Measurements from ENCODE around the gene CA5A. TPM values are rescaled to one million over a fixed set of nuclear protein-coding genes. Genes with fewer than 3 reads are reported as not detected.

The CA5A gene
- total and polyA plus RNA-seq, 2 of the 13 experiments (the other 11 are each of a cell fraction or from before 2014, with no cell fraction given), result 66.8 to 106 TPM

- TF ChIP-seq, protein P1, sequence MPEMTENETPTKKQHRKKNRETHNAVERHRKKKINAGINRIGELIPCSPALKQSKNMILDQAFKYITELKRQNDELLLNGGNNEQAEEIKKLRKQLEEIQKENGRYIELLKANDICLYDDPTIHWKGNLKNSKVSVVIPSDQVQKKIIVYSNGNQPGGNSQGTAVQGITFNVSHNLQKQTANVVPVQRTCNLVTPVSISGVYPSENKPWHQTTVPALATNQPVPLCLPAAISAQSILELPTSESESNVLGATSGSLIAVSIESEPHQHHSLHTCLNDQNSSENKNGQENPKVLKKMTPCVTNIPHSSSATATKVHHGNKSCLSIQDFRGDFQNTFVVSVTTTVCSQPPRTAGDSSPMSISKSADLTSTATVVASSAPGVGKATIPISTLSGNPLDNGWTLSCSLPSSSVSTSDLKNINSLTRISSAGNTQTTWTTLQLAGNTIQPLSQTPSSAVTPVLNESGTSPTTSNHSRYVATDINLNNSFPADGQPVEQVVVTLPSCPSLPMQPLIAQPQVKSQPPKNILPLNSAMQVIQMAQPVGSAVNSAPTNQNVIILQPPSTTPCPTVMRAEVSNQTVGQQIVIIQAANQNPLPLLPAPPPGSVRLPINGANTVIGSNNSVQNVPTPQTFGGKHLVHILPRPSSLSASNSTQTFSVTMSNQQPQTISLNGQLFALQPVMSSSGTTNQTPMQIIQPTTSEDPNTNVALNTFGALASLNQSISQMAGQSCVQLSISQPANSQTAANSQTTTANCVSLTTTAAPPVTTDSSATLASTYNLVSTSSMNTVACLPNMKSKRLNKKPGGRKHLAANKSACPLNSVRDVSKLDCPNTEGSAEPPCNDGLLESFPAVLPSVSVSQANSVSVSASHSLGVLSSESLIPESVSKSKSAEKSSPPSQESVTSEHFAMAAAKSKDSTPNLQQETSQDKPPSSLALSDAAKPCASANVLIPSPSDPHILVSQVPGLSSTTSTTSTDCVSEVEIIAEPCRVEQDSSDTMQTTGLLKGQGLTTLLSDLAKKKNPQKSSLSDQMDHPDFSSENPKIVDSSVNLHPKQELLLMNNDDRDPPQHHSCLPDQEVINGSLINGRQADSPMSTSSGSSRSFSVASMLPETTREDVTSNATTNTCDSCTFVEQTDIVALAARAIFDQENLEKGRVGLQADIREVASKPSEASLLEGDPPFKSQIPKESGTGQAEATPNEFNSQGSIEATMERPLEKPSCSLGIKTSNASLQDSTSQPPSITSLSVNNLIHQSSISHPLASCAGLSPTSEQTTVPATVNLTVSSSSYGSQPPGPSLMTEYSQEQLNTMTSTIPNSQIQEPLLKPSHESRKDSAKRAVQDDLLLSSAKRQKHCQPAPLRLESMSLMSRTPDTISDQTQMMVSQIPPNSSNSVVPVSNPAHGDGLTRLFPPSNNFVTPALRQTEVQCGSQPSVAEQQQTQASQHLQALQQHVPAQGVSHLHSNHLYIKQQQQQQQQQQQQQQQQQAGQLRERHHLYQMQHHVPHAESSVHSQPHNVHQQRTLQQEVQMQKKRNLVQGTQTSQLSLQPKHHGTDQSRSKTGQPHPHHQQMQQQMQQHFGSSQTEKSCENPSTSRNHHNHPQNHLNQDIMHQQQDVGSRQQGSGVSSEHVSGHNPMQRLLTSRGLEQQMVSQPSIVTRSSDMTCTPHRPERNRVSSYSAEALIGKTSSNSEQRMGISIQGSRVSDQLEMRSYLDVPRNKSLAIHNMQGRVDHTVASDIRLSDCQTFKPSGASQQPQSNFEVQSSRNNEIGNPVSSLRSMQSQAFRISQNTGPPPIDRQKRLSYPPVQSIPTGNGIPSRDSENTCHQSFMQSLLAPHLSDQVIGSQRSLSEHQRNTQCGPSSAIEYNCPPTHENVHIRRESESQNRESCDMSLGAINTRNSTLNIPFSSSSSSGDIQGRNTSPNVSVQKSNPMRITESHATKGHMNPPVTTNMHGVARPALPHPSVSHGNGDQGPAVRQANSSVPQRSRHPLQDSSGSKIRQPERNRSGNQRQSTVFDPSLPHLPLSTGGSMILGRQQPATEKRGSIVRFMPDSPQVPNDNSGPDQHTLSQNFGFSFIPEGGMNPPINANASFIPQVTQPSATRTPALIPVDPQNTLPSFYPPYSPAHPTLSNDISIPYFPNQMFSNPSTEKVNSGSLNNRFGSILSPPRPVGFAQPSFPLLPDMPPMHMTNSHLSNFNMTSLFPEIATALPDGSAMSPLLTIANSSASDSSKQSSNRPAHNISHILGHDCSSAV (CRISPR knock-in tag; IDR thresholded peaks at IDR 0.05; ENCODE audit: borderline replicate concordance), result no peak
- TF ChIP-seq ZNF605 (CRISPR knock-in tag; IDR thresholded peaks at IDR 0.05), result 0 out of 2 replicates have a peak, but pooled peaks have one; percentile 58
- TF ChIP-seq CBX5 (CRISPR knock-in tag; IDR thresholded peaks at IDR 0.05; ENCODE audit: borderline replicate concordance), result 0 out of 2 replicates have a peak, but pooled peaks have one; percentile 59
- TF ChIP-seq PAXIP1 (CRISPR knock-in tag; conservative IDR thresholded peaks at IDR 0.05), result peak; percentile 51
- TF ChIP-seq ZNF256 (CRISPR knock-in tag; conservative IDR thresholded peaks at IDR 0.05), result no peak
- TF ChIP-seq U2AF1 (optimal IDR thresholded peaks at IDR 0.05; ENCODE audit: low read depth, low read length), result no peak
- peak; percentile 53; the same call in 1 of the 2 replicates for TF ChIP-seq ZMAT3 (CRISPR knock-in tag; conservative IDR thresholded peaks at IDR 0.05)
- peak; percentile 20; the same call in 1 of the 2 replicates for TF ChIP-seq ZNF777 (CRISPR knock-in tag; IDR thresholded peaks at IDR 0.05)
- TF ChIP-seq ZC3H4 (CRISPR knock-in tag; IDR thresholded peaks at IDR 0.05; ENCODE audit: borderline replicate concordance), result no peak
- TF ChIP-seq ARID4A (CRISPR knock-in tag; IDR thresholded peaks at IDR 0.05; ENCODE audit: borderline replicate concordance), result 0 out of 2 replicates have a peak, but pooled peaks have one; percentile 48
- TF ChIP-seq SIX1 (CRISPR knock-in tag; IDR thresholded peaks at IDR 0.05; ENCODE audit: borderline replicate concordance), result no peak; the same call in 1 of the 2 replicates
- TF ChIP-seq HOXA5 (CRISPR knock-in tag; IDR thresholded peaks at IDR 0.05), result 0 out of 2 replicates have a peak, but pooled peaks have one; percentile 25
Observed at GRCh38 chr16:87949071-87949744, 12.9 kb upstream of the CA5A start (continued).
